Stimulated activated CD4-positive, alpha-beta T cell treated with anti-CD3 and anti-CD28 coated beads, Interleukin-15, amount 100 ng/mL, for 1 hour (primary cell): ENCODE measurements around the gene RCL1.

Experiments
- DNase-seq, 2 donors: peaks; one replicate each; pipeline ENCODE4 v3.0.0-alpha.2; 2020; ENCODE audit warnings: low read depth in 1 of 2, low spot score in 1 of 2

RCL1 gene

GRCh38 chr9:4839470-4839912, 46.7 kb downstream of the RCL1 start:
- DNase-seq: no peak

- DNase-seq: no peak
Observed at GRCh38 chr9:4840018-4840417, 47.3 kb downstream of the RCL1 start.

- DNase-seq: no peak
Observed at GRCh38 chr9:4842213-4842612, 49.5 kb downstream of the RCL1 start.

GRCh38 chr9:4842734-4843133, 50.0 kb downstream of the RCL1 start:
- no peak for DNase-seq

GRCh38 chr9:4844056-4844838, 51.5 kb downstream of the RCL1 start:
- DNase-seq: no peak

- DNase-seq: no peak
Observed at GRCh38 chr9:4849369-4849768, 56.6 kb downstream of the RCL1 start.

GRCh38 chr9:4850603-4851310, 58.0 kb downstream of the RCL1 start:
- DNase-seq: no peak

GRCh38 chr9:4852419-4852818, 59.7 kb downstream of the RCL1 start:
- no peak for DNase-seq

GRCh38 chr9:4854265-4854590, 61.5 kb downstream of the RCL1 start:
- no peak for DNase-seq

GRCh38 chr9:4855841-4856240, 63.1 kb downstream of the RCL1 start:
- DNase-seq: no peak

GRCh38 chr9:4857163-4857810, 64.5 kb downstream of the RCL1 start:
- no peak for DNase-seq

- DNase-seq: no peak
Observed at GRCh38 chr9:4859035-4859434, 66.3 kb downstream of the RCL1 start.

GRCh38 chr9:4860383-4860782, 67.6 kb downstream of the RCL1 start:
- no peak for DNase-seq

- DNase-seq: no peak
Observed at GRCh38 chr9:4861145-4861544, 68.4 kb downstream of the RCL1 start.

GRCh38 chr9:4861736-4862451, 69.2 kb downstream of the RCL1 start:
- DNase-seq: no peak

GRCh38 chr9:4862506-4863250, 69.9 kb downstream of the RCL1 start:
- no peak for DNase-seq

GRCh38 chr9:4864234-4864661, 71.5 kb downstream of the RCL1 start:
- no peak for DNase-seq

- no peak for DNase-seq
Observed at GRCh38 chr9:4864698-4865097, 72.0 kb downstream of the RCL1 start.

- DNase-seq: no peak
Observed at GRCh38 chr9:4865681-4866080, 72.9 kb downstream of the RCL1 start.

GRCh38 chr9:4866239-4866969, 73.7 kb downstream of the RCL1 start:
- DNase-seq: no peak
